Fibroblast of skin of left biceps (primary cell): ENCODE measurements around the gene BAIAP2L1.
"Not testable (repeated sequence)": the region's sequence is repeated elsewhere in the genome, so short reads cannot be mapped to it uniquely, and the experiment has no call there.

ENCODE experiments used
- DNase-seq, 2 experiments: peaks; one replicate each; pipeline ENCODE4 v3.0.0-alpha.2; 2013; ENCODE audit warnings: low read depth in 2 of 2

BAIAP2L1 gene

GRCh38 chr7:98400542-98401340, at the start of gene BAIAP2L1:
Gene BAIAP2L1 (minus strand): TSS chr7:98401090. CDS start chr7:98400852, 238 bp downstream.
- no peak for DNase-seq

DNA sequence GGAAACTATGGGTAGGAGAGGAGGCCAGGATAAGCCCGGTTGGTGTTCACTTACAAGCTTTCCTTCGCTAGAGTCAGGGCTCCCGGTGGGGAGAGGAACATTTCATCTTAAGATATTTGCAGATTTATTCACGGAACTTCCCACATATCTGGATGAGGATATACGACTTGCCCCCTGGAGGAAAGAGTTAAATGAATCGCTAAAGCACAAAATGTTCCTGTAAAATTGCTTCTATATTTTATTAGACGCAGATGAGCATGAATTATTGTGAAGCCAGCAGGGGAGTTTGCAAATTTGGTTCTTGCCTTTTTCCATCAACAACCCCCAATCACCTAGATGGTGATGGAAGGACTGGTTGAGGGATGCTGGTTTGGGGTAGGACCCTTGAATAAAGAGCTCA, 47.9 kb upstream of the BAIAP2L1 start:
- no peak for DNase-seq

GRCh38 chr7:98440992-98441391, 40.1 kb upstream of the BAIAP2L1 start:
- not testable (repeated sequence) for DNase-seq

- no peak for DNase-seq
Measured at GRCh38 chr7:98439484-98439883, 38.6 kb upstream of the BAIAP2L1 start.

DNA sequence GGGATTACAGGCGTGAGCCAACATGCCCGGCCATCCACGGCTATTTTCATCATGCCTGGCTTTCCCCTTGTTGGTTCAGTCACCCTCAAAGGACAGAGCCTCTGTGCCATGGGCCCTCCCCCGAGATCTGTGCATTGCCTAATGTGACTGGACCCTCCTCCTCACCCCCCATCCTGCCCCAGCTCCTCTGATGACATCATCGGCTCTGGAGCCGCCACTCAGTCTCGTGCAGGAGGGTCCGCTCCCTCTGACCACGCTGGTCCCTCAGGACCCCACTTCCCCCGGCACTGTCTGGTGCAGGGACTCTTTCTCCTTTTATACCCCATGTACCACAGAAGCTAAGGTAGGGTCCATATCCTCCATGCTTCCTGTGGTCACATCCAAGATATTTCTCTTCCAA, 33.2 kb upstream of the BAIAP2L1 start:
- DNase-seq, result no peak

DNA sequence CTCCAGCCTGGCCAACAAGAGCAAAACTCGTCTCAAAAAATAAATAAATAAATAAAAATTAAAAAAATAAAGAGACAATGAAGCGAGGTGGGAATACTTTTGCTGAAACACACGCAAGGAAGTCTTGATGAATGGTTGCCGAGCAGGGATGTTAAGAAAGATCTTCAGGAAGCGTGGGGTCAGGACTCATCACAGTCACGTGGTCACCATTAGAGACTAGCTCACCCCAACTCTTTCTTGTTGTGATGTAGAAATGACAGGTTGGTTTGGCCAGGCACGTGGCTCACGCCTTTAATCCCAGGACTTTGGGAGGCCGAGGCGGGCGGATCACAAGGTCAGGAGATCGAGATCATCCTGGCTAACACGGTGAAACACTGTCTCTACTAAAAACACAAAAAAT, 28.9 kb upstream of the BAIAP2L1 start:
- DNase-seq, result no peak

DNA sequence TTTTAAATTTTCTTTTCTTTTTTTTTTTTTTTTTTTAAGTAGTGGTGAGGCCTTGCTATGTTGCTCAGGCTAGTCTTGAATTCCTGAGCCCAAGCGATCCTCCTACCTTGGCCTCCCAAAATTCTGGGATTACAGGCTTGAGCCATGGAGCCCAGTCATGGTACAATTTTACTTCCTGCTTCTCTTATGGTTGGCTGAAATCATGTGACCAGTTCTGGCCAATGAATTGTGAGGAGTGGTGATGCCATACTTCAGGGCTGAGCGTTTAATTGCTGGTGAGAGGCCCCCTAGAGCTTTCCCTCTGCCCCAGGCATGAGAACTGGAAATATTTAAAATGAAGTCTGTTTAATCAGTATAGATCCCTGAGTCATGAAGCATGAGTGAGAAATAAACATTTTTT, 22.2 kb upstream of the BAIAP2L1 start:
- DNase-seq, result no peak

DNA sequence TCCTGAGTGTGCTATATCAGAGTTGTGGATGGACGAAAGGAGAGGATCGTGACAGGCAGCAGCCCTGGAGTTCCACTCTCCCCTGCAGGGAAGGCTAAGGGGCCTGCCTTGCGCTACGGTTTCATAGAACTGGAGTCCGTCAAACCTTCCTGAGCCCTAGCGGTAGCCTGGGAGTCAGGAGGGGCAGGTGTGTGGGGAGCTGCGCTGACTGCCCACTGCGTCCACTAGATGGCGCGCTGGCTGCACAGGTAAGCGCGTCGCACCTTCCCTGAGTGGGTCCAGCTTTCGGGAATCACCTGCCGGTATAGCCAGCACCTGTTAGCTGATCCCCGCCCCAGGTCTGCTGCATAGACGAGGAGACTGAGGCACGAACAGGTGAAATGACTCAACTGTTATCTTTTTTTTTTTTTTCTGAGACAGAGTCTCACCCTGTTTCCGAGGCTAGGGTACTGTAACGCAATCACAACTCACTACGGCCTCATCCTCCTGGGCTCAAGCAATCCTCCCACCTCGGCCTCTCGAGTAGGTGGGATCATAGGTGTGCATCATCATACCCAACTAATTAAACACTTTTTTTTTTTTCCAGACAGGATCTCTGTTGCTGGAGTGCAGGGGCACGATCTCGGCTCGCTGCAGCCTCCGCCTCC, 20.2 kb upstream of the BAIAP2L1 start:
- no peak for DNase-seq

- not testable (repeated sequence) for DNase-seq
Measured at GRCh38 chr7:98419988-98420387, 19.1 kb upstream of the BAIAP2L1 start.

DNA sequence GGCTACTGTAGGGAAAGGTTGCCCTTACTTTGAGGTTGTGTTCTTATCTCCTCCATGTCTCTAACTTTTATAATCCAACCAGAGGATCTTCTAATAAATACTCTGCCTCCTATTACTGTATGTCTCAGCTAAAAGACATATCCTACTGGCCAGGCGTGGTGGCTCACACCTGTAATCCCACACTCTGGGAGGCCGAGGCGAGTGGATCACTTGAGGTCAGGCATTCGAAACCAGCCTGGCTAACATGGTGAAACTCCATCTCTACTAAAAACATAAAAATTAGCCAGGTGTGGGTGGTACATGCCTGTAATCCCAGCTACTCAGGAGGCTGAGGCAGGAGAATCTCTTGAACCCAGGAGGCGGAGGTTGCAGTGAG, 18.4 kb upstream of the BAIAP2L1 start:
- DNase-seq, result not testable (repeated sequence)

- peak in 1 of 2 experiments; percentile 61 for DNase-seq
Measured at GRCh38 chr7:98418636-98419315, 17.9 kb upstream of the BAIAP2L1 start.

- no peak for DNase-seq
Measured at GRCh38 chr7:98418271-98418635, 17.4 kb upstream of the BAIAP2L1 start.

DNA sequence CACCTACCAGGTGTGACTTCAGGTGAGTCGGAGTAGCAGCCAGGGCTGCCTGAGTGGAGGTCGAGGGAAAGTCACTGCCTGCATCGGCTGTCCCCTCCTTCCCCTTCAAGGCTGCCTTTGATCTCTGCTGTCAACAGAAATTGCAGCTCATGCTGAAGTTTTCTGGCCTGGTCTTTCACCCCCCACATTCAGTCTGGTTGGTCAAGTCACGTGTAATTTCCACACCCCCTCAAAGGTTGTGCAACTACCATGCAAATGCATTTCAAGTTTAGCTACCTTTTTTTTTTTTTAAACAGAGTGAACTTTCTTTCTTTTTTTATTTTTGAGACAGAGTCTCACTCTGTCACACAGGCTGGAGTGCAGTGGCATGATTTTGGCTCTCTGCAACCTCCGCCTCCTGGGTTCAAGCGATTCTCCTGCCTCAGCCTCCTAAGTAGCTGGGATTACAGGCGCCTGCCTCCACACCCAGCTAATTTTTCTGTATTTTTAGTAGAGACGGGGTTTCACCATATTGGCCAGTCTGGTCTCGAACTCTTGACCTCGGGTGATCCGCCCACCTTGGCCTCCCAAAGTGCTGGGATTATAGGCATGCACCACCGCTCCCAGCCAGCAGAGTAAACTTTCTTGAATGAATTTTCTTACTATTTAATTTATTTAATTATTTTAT, 16.8 kb upstream of the BAIAP2L1 start:
- DNase-seq, result not testable (repeated sequence)

DNA sequence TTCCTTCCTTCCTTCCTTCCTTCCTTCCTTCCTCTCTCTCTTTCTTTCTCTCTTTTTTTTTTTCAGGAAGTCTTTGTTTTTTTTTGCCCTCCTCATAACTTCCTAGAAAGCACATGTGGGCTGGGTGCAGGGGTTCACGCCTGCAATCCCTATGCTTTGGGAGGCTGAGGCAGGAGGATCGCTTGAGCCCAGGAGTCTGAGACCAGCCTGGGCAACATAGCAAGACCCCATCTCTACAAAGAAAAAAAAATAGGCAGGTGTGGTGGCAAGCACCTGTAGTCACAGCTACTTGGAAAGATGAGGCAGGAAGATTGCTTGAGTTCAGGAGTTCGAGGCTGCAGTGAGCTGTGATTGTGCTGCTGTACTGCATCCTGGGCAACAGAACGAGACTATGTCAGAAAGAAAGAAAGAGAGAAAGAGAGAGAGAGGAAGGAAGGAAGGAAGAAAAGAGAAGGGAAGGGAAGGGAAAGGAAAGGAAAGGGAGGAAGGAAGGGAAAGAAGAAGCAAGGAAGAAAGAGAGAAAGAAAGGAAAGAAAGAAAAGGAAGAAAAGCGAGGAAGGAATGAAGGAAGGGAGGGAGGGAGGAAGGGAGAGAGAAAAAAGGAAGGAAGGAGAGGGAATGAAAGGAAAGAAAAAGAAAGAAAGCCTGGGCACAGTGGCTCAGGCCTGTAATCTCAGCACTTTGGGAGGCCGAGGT, 13.5 kb upstream of the BAIAP2L1 start:
- no peak for DNase-seq

- DNase-seq, result not testable (repeated sequence)
Measured at GRCh38 chr7:98413655-98414054, 12.8 kb upstream of the BAIAP2L1 start.

- DNase-seq, result no peak
Measured at GRCh38 chr7:98409843-98410242, 9.0 kb upstream of the BAIAP2L1 start.

- not testable (repeated sequence) for DNase-seq
Measured at GRCh38 chr7:98408146-98408545, 7.3 kb upstream of the BAIAP2L1 start.

DNA sequence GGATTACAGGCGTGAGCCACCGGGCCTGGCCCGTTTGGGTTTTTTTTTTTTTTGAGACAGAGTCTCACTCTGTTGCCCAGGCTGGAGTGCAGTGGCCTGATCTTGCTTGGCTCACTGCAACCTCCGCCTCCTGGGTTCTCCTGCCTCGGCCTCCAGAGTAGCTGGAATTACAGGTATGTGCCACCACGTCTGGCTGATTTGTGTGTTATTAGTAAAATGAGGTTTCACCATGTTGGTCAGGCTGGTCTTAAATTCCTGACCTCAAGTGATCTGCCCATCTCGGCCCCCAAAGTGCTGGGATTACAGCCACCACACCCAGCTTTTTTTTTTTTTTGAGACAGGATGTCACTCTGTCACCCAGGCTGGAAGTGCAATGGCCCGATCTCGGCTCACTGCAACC, 5.9 kb upstream of the BAIAP2L1 start:
- no peak for DNase-seq

GRCh38 chr7:98404840-98405239, 4.0 kb upstream of the BAIAP2L1 start:
- DNase-seq, result no peak

DNA sequence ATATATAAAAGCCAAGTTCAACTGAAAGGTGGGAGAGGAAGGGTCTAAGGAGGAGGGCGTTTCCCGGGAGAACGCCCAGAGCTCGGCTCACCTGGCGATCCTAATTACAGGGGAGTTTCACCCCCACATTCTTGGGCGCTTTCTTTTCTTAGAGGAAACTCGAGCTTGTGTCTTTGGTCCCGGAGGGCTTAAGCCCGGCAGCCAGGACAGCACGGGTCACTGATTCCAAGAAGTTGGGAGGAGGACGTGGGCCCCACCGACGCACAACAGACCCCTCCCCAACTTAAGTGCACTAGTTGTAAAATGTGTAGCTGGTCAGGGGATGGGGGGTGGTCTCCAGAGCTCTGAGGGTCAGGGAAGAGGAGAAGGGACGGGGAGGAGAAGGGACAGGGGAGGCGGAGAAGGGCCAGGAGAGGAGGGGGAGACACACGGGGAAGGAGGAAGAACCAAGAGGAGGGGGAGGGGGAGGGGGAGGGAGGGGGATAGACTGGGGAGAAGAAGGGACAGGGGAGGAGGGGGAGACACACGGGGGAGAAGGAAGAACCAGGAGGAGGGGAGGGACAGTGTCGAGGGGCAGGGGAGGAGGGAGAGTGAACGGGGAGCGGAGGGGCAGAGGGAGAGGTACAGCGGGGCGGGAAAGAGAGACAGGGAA, 874 bp downstream of the BAIAP2L1 start:
- DNase-seq, result no peak

GRCh38 chr7:98399462-98399861, 1.4 kb downstream of the BAIAP2L1 start:
- no peak for DNase-seq
